Uterus (tissue), 4 donors: Measurements from ENCODE around the gene CPSF4L. TPM values are rescaled to one million over a fixed set of nuclear protein-coding genes. Genes with fewer than 3 reads are reported as not detected.

Source experiments
- DNase-seq, 2 donors: peaks; one replicate each; pipeline ENCODE4 v3.0.0-alpha.2; 2019 to 2020
- H3K27ac ChIP-seq, 2 donors: fragments of 200-600 bp; sonication (generic); 1 replicate in 1 of 2; 2 replicates in 1 of 2; pipeline ENCODE4 v1.5.1; 2016 to 2018
- H3K27me3 ChIP-seq, 2 donors: fragments of 200-600 bp; sonication (generic); one replicate each; pipeline ENCODE4 v1.5.1; 2018 to 2019; ENCODE audit warnings: control low read depth in 1 of 2
- H3K36me3 ChIP-seq, 2 donors: fragments of 200-600 bp; sonication (generic); one replicate each; pipeline ENCODE4 v1.5.1; 2019; ENCODE audit warnings: control low read depth in 1 of 2
- H3K4me1 ChIP-seq, 2 donors: fragments of 200-600 bp; sonication (generic); one replicate each; pipeline ENCODE4 v1.5.1; 2018 to 2019; ENCODE audit warnings: control low read depth in 1 of 2
- H3K4me3 ChIP-seq, 2 donors: fragments of 200-600 bp; sonication (generic); 1 replicate in 1 of 2; 2 replicates in 1 of 2; pipeline ENCODE4 v1.5.1; 2018 to 2019; ENCODE audit warnings: mild to moderate bottlenecking in 1 of 2
- H3K9me3 ChIP-seq, 2 donors: fragments of 200-600 bp; sonication (generic); one replicate each; pipeline ENCODE4 v1.5.1; 2019; ENCODE audit warnings: control low read depth in 1 of 2
- CTCF ChIP-seq, 4 experiments: fragments of 200-600 bp in 2 of 4; fragments of 450-650 bp in 2 of 4; sonication (generic) in 2 of 4; IDR thresholded peaks; one replicate each; pipeline ENCODE4 v1.5.1; 2016 to 2019; ENCODE audit warnings: antibody characterized with exemption in 4 of 4, mild to moderate bottlenecking in 2 of 4, moderate library complexity in 1 of 4
- POLR2A ChIP-seq, 2 donors: fragments of 450-650 bp; IDR thresholded peaks; one replicate each; pipeline ENCODE4 v1.6.1; 2016; ENCODE audit warnings: antibody characterized with exemption in 2 of 2, mild to moderate bottlenecking in 1 of 2, moderate library complexity in 1 of 2
- intact Hi-C: fragments of 100-400 bp; cut with DNase I; formaldehyde crosslinking; loops from one replicate; pipeline ENCODE4 v1.15.1; 2023; ENCODE audit warnings: low total_unique reads
- total RNA-seq, 4 donors: library from RNA; depleted of rRNA in 3 of 4; stranded (reverse); fragments of >200 nt in 3 of 4; gene quantifications; one replicate each; pipeline versions ENCODE4 v1.1.0 to v1.2.4, GENCODE V29; 2014 to 2023
- donor health status: DM: yes; HTN: yes; CAD: no.

The CPSF4L gene
- total RNA-seq, 4 donors from 2014 or later: 0.34 TPM; not detected in 3

GRCh38 chr17:73285603-73285908 lies 23.9 kb upstream of the CPSF4L start:
- intact Hi-C loops: no loop called here
- H3K4me3 ChIP-seq: no peak overlapping the region
- H3K9me3 ChIP-seq: no peaks in the 10 kb centered on the region
- DNase-seq: no peak
- peaks cover 35 to 59% of the 10 kb centered on the region in 2 donors for H3K4me1 ChIP-seq
- no peak for TF ChIP-seq POLR2A (IDR thresholded peaks at IDR 0.05)
- no peak for TF ChIP-seq CTCF (IDR thresholded peaks at IDR 0.05)
- H3K36me3 ChIP-seq: no peaks in the 10 kb centered on the region
- H3K27ac ChIP-seq: peak overlapping the region; percentile 87
- no peaks in the 10 kb centered on the region for H3K27me3 ChIP-seq

DNA sequence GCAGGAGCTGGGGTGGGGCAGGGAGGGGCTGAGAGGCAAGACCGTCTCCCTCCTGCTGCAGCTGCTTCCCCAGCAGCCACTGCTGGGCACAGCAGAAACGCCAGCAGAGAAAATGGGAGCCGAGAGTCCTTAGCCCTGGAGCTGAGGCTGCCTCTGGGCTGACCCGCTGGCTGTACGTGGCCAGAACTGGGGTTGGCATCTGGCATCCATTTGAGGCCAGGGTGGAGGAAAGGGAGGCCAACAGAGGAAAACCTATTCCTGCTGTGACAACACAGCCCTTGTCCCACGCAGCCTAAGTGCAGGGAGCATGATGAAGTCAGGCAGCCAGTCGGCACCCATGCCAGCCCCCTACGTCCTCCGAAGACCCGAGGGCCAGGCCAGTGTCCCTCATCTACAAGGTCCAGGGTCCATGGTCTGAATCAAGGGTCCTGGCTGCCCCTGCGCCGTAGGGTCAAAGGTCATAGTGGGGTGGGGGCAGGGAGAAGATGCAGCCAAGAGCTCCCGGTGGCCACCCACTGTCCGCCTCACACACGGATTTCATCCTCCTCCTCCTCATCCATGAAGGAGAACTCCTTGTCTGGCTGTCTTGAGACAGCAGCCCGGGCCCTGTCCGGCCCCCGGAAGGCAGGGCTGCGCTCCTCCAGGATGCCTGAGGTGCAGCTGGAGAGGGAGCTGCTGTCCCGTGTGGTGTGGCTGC lies 23.4 kb upstream of the CPSF4L start:
- Histone ChIP-seq H3K9me3 (no peaks in the 10 kb centered on the region), H3K27ac (peak overlapping the region; percentile 87), H3K4me3 (no peak overlapping the region), H3K27me3 (no peaks in the 10 kb centered on the region), H3K4me1 (peaks cover 35 to 55% of the 10 kb centered on the region in 2 donors), H3K36me3 (no peaks in the 10 kb centered on the region)
- intact Hi-C loops: no loop called here
- no peak for DNase-seq
- TF ChIP-seq CTCF (IDR thresholded peaks at IDR 0.05) (no peak), POLR2A (IDR thresholded peaks at IDR 0.05) (no peak)

DNA sequence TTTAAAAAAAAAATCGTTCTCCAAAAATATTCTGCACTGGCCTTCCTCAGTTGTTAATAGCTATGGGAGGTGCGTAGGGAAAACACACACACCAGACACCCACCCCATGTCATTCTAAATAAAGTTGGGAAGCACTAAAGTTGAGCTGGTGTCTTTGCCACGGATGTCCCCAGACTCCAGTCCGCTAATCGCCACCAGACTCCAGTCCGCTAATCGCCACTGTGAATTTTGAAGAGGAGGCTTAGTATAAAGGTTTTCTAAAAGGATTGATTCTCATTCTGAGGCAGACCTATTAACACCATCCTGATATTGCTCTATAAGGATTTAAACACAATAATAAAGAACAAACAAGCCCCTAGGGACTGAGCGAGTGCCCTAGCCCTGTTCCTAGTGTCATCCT lies 22.7 kb upstream of the CPSF4L start:
- intact Hi-C loops: no loop called here
- peaks cover 35 to 55% of the 10 kb centered on the region in 2 donors for H3K4me1 ChIP-seq
- no peak for DNase-seq
- no peaks in the 10 kb centered on the region for H3K27me3 ChIP-seq
- H3K27ac ChIP-seq: peak overlapping the region; percentile 87
- no peak overlapping the region for H3K4me3 ChIP-seq
- H3K9me3 ChIP-seq: no peaks in the 10 kb centered on the region
- no peaks in the 10 kb centered on the region for H3K36me3 ChIP-seq
- TF ChIP-seq CTCF (IDR thresholded peaks at IDR 0.05) (no peak), POLR2A (IDR thresholded peaks at IDR 0.05) (no peak)

- H3K4me3 ChIP-seq: no peak overlapping the region
- intact Hi-C loops: no loop called here
- H3K9me3 ChIP-seq: no peaks in the 10 kb centered on the region
- no peaks in the 10 kb centered on the region for H3K36me3 ChIP-seq
- H3K27ac ChIP-seq: peak overlapping the region; percentile 87
- DNase-seq: peak; percentile 73 to 88
- peaks cover 35 to 54% of the 10 kb centered on the region in 2 donors for H3K4me1 ChIP-seq
- peak; percentile 19 to 23 for TF ChIP-seq POLR2A (IDR thresholded peaks at IDR 0.05)
- TF ChIP-seq CTCF (IDR thresholded peaks at IDR 0.05): no peak
- H3K27me3 ChIP-seq: no peaks in the 10 kb centered on the region
Measured at GRCh38 chr17:73283841-73284282, 22.2 kb upstream of the CPSF4L start.

DNA sequence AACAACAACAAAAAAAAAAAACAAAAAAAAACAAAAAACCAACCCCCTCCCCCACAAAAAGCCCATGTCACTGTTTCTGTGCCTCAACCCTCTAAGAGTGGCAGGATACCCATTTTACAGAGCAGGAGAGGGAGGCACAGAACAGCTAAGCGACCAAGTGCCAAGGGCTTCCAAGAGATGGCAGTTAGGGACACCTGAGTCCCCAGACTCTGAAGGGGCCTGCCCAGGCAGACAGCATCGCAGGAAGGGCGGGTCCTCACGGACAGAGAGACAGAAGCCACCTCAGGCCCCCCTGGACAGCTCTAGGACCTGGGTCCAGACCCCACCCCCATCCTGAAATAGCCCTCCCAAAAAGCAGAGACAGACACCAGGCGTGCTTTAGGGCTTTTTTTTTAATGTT lies 21.6 kb upstream of the CPSF4L start:
- H3K27me3 ChIP-seq: no peaks in the 10 kb centered on the region
- intact Hi-C loops: no loop called here
- H3K9me3 ChIP-seq: no peaks in the 10 kb centered on the region
- no peak for DNase-seq
- peak overlapping the region; percentile 87 for H3K27ac ChIP-seq
- peaks cover 35 to 60% of the 10 kb centered on the region in 2 donors for H3K4me1 ChIP-seq
- no peak for TF ChIP-seq CTCF (IDR thresholded peaks at IDR 0.05)
- no peak for TF ChIP-seq POLR2A (IDR thresholded peaks at IDR 0.05)
- H3K36me3 ChIP-seq: no peaks in the 10 kb centered on the region
- H3K4me3 ChIP-seq: no peak overlapping the region
